ENCODE data around the gene LYPLAL1.
"Not testable (repeated sequence)": the region's sequence is repeated elsewhere in the genome, so short reads cannot be mapped to it uniquely, and the experiment has no call there.

The LYPLAL1 gene

GRCh38 chr1:219177940-219178339 is 4.3 kb downstream of the LYPLAL1 start:
- 95 to 96% methylated on average over 1 of the region's 1 CpG for WGBS, 2 experiments
- no peaks in the 10 kb centered on the region for H3K27me3 ChIP-seq (ENCODE audit: control insufficient read depth, insufficient read depth, low read length, poor library complexity, severe bottlenecking)
- no peak overlapping the region for H3K4me3 ChIP-seq (ENCODE audit: insufficient read depth, low read depth, low read length)
- H3K4me1 ChIP-seq (ENCODE audit: control insufficient read depth, insufficient read depth, low read length) = peaks cover 3% of the 10 kb centered on the region
- H3K36me3 ChIP-seq (ENCODE audit: control insufficient read depth, insufficient read depth, low read length) = no peaks in the 10 kb centered on the region
- H3K27ac ChIP-seq (ENCODE audit: insufficient read depth, low read depth, low read length, poor library complexity, severe bottlenecking) = no peak overlapping the region
- no peaks in the 10 kb centered on the region for H3K9me3 ChIP-seq (ENCODE audit: control insufficient read depth, low read length)

- no peaks in the 10 kb centered on the region for H3K27me3 ChIP-seq (ENCODE audit: control insufficient read depth, insufficient read depth, low read length, poor library complexity, severe bottlenecking)
Measured at GRCh38 chr1:219179293-219179692, 5.6 kb downstream of the LYPLAL1 start.

GRCh38 chr1:219184337-219184736 is 10.7 kb downstream of the LYPLAL1 start:
- no peak overlapping the region for H3K27ac ChIP-seq (ENCODE audit: insufficient read depth, low read depth, low read length, poor library complexity, severe bottlenecking)
- no peak overlapping the region for H3K4me3 ChIP-seq (ENCODE audit: insufficient read depth, low read depth, low read length)
- 71 to 80% methylated on average over 1 of the region's 1 CpG for WGBS, 2 experiments
- H3K4me1 ChIP-seq (ENCODE audit: control insufficient read depth, insufficient read depth, low read length) = peaks cover 4% of the 10 kb centered on the region
- H3K9me3 ChIP-seq (ENCODE audit: control insufficient read depth, low read length) = no peaks in the 10 kb centered on the region
- no peaks in the 10 kb centered on the region for H3K27me3 ChIP-seq (ENCODE audit: control insufficient read depth, insufficient read depth, low read length, poor library complexity, severe bottlenecking)
- H3K36me3 ChIP-seq (ENCODE audit: control insufficient read depth, insufficient read depth, low read length) = no peaks in the 10 kb centered on the region

More at GRCh38 chr1:219179293-219179692, 5.6 kb downstream of the LYPLAL1 start:
- H3K9me3 ChIP-seq (ENCODE audit: control insufficient read depth, low read length) = no peaks in the 10 kb centered on the region
- no peaks in the 10 kb centered on the region for H3K36me3 ChIP-seq (ENCODE audit: control insufficient read depth, insufficient read depth, low read length)
- H3K27ac ChIP-seq (ENCODE audit: insufficient read depth, low read depth, low read length, poor library complexity, severe bottlenecking) = no peak overlapping the region
- no peak overlapping the region for H3K4me3 ChIP-seq (ENCODE audit: insufficient read depth, low read depth, low read length)
- H3K4me1 ChIP-seq (ENCODE audit: control insufficient read depth, insufficient read depth, low read length) = peaks cover 3% of the 10 kb centered on the region

GRCh38 chr1:219185486-219186117 is 11.9 kb downstream of the LYPLAL1 start:
- H3K27me3 ChIP-seq (ENCODE audit: control insufficient read depth, insufficient read depth, low read length, poor library complexity, severe bottlenecking) = no peaks in the 10 kb centered on the region
- no peaks in the 10 kb centered on the region for H3K9me3 ChIP-seq (ENCODE audit: control insufficient read depth, low read length)
- H3K4me1 ChIP-seq (ENCODE audit: control insufficient read depth, insufficient read depth, low read length) = peaks cover 4% of the 10 kb centered on the region
- 93 to 94% methylated on average over 3 of the region's 3 CpGs for WGBS, 2 experiments
- H3K4me3 ChIP-seq (ENCODE audit: insufficient read depth, low read depth, low read length) = no peak overlapping the region
- H3K36me3 ChIP-seq (ENCODE audit: control insufficient read depth, insufficient read depth, low read length) = no peaks in the 10 kb centered on the region
- no peak overlapping the region for H3K27ac ChIP-seq (ENCODE audit: insufficient read depth, low read depth, low read length, poor library complexity, severe bottlenecking)

- H3K27me3 ChIP-seq (ENCODE audit: control insufficient read depth, insufficient read depth, low read length, poor library complexity, severe bottlenecking) = no peaks in the 10 kb centered on the region
- 92 to 95% methylated on average over 3 of the region's 3 CpGs for WGBS, 2 experiments
- H3K4me3 ChIP-seq (ENCODE audit: insufficient read depth, low read depth, low read length) = no peak overlapping the region
- H3K9me3 ChIP-seq (ENCODE audit: control insufficient read depth, low read length) = no peaks in the 10 kb centered on the region
- no peak overlapping the region for H3K27ac ChIP-seq (ENCODE audit: insufficient read depth, low read depth, low read length, poor library complexity, severe bottlenecking)
- peaks cover 4% of the 10 kb centered on the region for H3K4me1 ChIP-seq (ENCODE audit: control insufficient read depth, insufficient read depth, low read length)
- H3K36me3 ChIP-seq (ENCODE audit: control insufficient read depth, insufficient read depth, low read length) = no peaks in the 10 kb centered on the region
Measured at GRCh38 chr1:219188331-219188803, 14.7 kb downstream of the LYPLAL1 start.

GRCh38 chr1:219189021-219189824 is 15.5 kb downstream of the LYPLAL1 start:
- Histone ChIP-seq H3K27ac (ENCODE audit: insufficient read depth, low read depth, low read length, poor library complexity, severe bottlenecking) (no peak overlapping the region), H3K4me3 (ENCODE audit: insufficient read depth, low read depth, low read length) (no peak overlapping the region)

GRCh38 chr1:219189952-219190351 is 16.3 kb downstream of the LYPLAL1 start:
- no peak overlapping the region for H3K4me3 ChIP-seq (ENCODE audit: insufficient read depth, low read depth, low read length)
- peaks cover 4% of the 10 kb centered on the region for H3K4me1 ChIP-seq (ENCODE audit: control insufficient read depth, insufficient read depth, low read length)
- H3K9me3 ChIP-seq (ENCODE audit: control insufficient read depth, low read length) = no peaks in the 10 kb centered on the region
- H3K36me3 ChIP-seq (ENCODE audit: control insufficient read depth, insufficient read depth, low read length) = no peaks in the 10 kb centered on the region
- no peak overlapping the region for H3K27ac ChIP-seq (ENCODE audit: insufficient read depth, low read depth, low read length, poor library complexity, severe bottlenecking)
- H3K27me3 ChIP-seq (ENCODE audit: control insufficient read depth, insufficient read depth, low read length, poor library complexity, severe bottlenecking) = no peaks in the 10 kb centered on the region
- 100% methylated on average over 2 of the region's 3 CpGs; no CpG with 5 or more reads in 1 of the 2 experiments for WGBS, 2 experiments

More at GRCh38 chr1:219189021-219189824, 15.5 kb downstream of the LYPLAL1 start:
- Histone ChIP-seq H3K9me3 (ENCODE audit: control insufficient read depth, low read length) (no peaks in the 10 kb centered on the region), H3K36me3 (ENCODE audit: control insufficient read depth, insufficient read depth, low read length) (no peaks in the 10 kb centered on the region), H3K4me1 (ENCODE audit: control insufficient read depth, insufficient read depth, low read length) (peaks cover 4% of the 10 kb centered on the region), H3K27me3 (ENCODE audit: control insufficient read depth, insufficient read depth, low read length, poor library complexity, severe bottlenecking) (no peaks in the 10 kb centered on the region)

GRCh38 chr1:219190605-219191004 is 16.9 kb downstream of the LYPLAL1 start:
- WGBS, 2 experiments = 100% methylated on average over 2 of the region's 3 CpGs
- no peak overlapping the region for H3K4me3 ChIP-seq (ENCODE audit: insufficient read depth, low read depth, low read length)
- peaks cover 4% of the 10 kb centered on the region for H3K4me1 ChIP-seq (ENCODE audit: control insufficient read depth, insufficient read depth, low read length)
- no peak overlapping the region for H3K27ac ChIP-seq (ENCODE audit: insufficient read depth, low read depth, low read length, poor library complexity, severe bottlenecking)
- no peaks in the 10 kb centered on the region for H3K36me3 ChIP-seq (ENCODE audit: control insufficient read depth, insufficient read depth, low read length)
- H3K27me3 ChIP-seq (ENCODE audit: control insufficient read depth, insufficient read depth, low read length, poor library complexity, severe bottlenecking) = no peaks in the 10 kb centered on the region
- H3K9me3 ChIP-seq (ENCODE audit: control insufficient read depth, low read length) = no peaks in the 10 kb centered on the region

GRCh38 chr1:219195833-219196232 is 22.2 kb downstream of the LYPLAL1 start:
- not testable (repeated sequence) for H3K4me1 ChIP-seq (ENCODE audit: control insufficient read depth, insufficient read depth, low read length); H3K9me3 ChIP-seq (ENCODE audit: control insufficient read depth, low read length); H3K36me3 ChIP-seq (ENCODE audit: control insufficient read depth, insufficient read depth, low read length); H3K27me3 ChIP-seq (ENCODE audit: control insufficient read depth, insufficient read depth, low read length, poor library complexity, severe bottlenecking); H3K4me3 ChIP-seq (ENCODE audit: insufficient read depth, low read depth, low read length); H3K27ac ChIP-seq (ENCODE audit: insufficient read depth, low read depth, low read length, poor library complexity, severe bottlenecking)
- 90 to 94% methylated on average over 3 of the region's 3 CpGs for WGBS, 2 experiments

GRCh38 chr1:219201656-219202055 is 28.0 kb downstream of the LYPLAL1 start:
- 100% methylated on average over 1 to 3 of the region's 3 CpGs for WGBS, 2 experiments

More at GRCh38 chr1:219201656-219202055, 28.0 kb downstream of the LYPLAL1 start:
- H3K36me3 ChIP-seq (ENCODE audit: control insufficient read depth, insufficient read depth, low read length) = no peaks in the 10 kb centered on the region
- no peaks in the 10 kb centered on the region for H3K4me1 ChIP-seq (ENCODE audit: control insufficient read depth, insufficient read depth, low read length)
- no peak overlapping the region for H3K27ac ChIP-seq (ENCODE audit: insufficient read depth, low read depth, low read length, poor library complexity, severe bottlenecking)
- no peaks in the 10 kb centered on the region for H3K9me3 ChIP-seq (ENCODE audit: control insufficient read depth, low read length)
- no peak overlapping the region for H3K4me3 ChIP-seq (ENCODE audit: insufficient read depth, low read depth, low read length)
- H3K27me3 ChIP-seq (ENCODE audit: control insufficient read depth, insufficient read depth, low read length, poor library complexity, severe bottlenecking) = no peaks in the 10 kb centered on the region
